ENCODE measurements around the gene LYRM4.

Gene LYRM4

GRCh38 chr6:5279891-5280338, 19.2 kb upstream of the LYRM4 start:
- DNase-seq = no peak

- no peak for DNase-seq
Measured at GRCh38 chr6:5278565-5279120, 17.9 kb upstream of the LYRM4 start.

GRCh38 chr6:5278047-5278446, 17.3 kb upstream of the LYRM4 start:
- no peak for DNase-seq

GRCh38 chr6:5277589-5277988, 16.8 kb upstream of the LYRM4 start:
- DNase-seq = no peak

- DNase-seq = no peak
Measured at GRCh38 chr6:5276581-5276980, 15.8 kb upstream of the LYRM4 start.

- DNase-seq = no peak
Measured at GRCh38 chr6:5275497-5275896, 14.7 kb upstream of the LYRM4 start.

GRCh38 chr6:5274231-5274630, 13.5 kb upstream of the LYRM4 start:
- DNase-seq = peak; percentile 27 to 33

- no peak for DNase-seq
Measured at GRCh38 chr6:5271926-5272325, 11.2 kb upstream of the LYRM4 start.

GRCh38 chr6:5270093-5270680, 9.4 kb upstream of the LYRM4 start:
- no peak for DNase-seq

- DNase-seq = no peak
Measured at GRCh38 chr6:5266423-5266822, 5.7 kb upstream of the LYRM4 start.

GRCh38 chr6:5261545-5262109, 877 bp upstream of the LYRM4 start:
- DNase-seq = no peak

GRCh38 chr6:5260111-5260620, 584 bp downstream of the LYRM4 start:
- peak; percentile 47 to 50 for DNase-seq

GRCh38 chr6:5259428-5259827, 1.3 kb downstream of the LYRM4 start:
- DNase-seq = no peak

GRCh38 chr6:5257400-5257799, 3.4 kb downstream of the LYRM4 start:
- DNase-seq = no peak

- DNase-seq = no peak
Measured at GRCh38 chr6:5256952-5257351, 3.8 kb downstream of the LYRM4 start.

GRCh38 chr6:5250911-5251310, 9.8 kb downstream of the LYRM4 start:
- no peak for DNase-seq

- no peak for DNase-seq
Measured at GRCh38 chr6:5250451-5250850, 10.3 kb downstream of the LYRM4 start.

GRCh38 chr6:5249451-5250122, 11.2 kb downstream of the LYRM4 start:
- no peak for DNase-seq

GRCh38 chr6:5248302-5249098, 12.2 kb downstream of the LYRM4 start:
- DNase-seq = no peak

GRCh38 chr6:5247201-5247600, 13.5 kb downstream of the LYRM4 start:
- no peak for DNase-seq

GRCh38 chr6:5246141-5247097, 14.3 kb downstream of the LYRM4 start:
- no peak for DNase-seq

- DNase-seq = no peak
Measured at GRCh38 chr6:5243069-5243468, 17.7 kb downstream of the LYRM4 start.

Measured in inflammatory macrophage (primary cell).